ENCODE results near the gene PIK3C2G. TPM values are rescaled to one million over a fixed set of nuclear protein-coding genes. Genes with fewer than 3 reads are reported as not detected.

The PIK3C2G gene
- total RNA-seq, 1 experiment from 2014 or later, result not detected

- no peaks in the 10 kb centered on the region for H3K4me1 ChIP-seq (ENCODE audit: insufficient read depth, low read length, poor library complexity, severe bottlenecking)
- H3K4me3 ChIP-seq (ENCODE audit: low read depth, low read length, poor library complexity, severe bottlenecking), result no peak overlapping the region
- H3K9me3 ChIP-seq (ENCODE audit: low read depth, low read length, poor library complexity, severe bottlenecking), result no peaks in the 10 kb centered on the region
- ChIA-PET CTCF (no interaction called here), POLR2A (ENCODE audit: low non-redundant PET) (no interaction called here)
- TF ChIP-seq EZH2 (IDR thresholded peaks at IDR 0.05; ENCODE audit: borderline replicate concordance, low read depth, low read length, poor library complexity, severe bottlenecking), result no peak
- TF ChIP-seq, protein P1, sequence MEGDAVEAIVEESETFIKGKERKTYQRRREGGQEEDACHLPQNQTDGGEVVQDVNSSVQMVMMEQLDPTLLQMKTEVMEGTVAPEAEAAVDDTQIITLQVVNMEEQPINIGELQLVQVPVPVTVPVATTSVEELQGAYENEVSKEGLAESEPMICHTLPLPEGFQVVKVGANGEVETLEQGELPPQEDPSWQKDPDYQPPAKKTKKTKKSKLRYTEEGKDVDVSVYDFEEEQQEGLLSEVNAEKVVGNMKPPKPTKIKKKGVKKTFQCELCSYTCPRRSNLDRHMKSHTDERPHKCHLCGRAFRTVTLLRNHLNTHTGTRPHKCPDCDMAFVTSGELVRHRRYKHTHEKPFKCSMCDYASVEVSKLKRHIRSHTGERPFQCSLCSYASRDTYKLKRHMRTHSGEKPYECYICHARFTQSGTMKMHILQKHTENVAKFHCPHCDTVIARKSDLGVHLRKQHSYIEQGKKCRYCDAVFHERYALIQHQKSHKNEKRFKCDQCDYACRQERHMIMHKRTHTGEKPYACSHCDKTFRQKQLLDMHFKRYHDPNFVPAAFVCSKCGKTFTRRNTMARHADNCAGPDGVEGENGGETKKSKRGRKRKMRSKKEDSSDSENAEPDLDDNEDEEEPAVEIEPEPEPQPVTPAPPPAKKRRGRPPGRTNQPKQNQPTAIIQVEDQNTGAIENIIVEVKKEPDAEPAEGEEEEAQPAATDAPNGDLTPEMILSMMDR (conservative IDR thresholded peaks at IDR 0.05; ENCODE audit: low read depth, low read length), result no peak
- no peaks in the 10 kb centered on the region for H3K27me3 ChIP-seq (replicated peaks; ENCODE audit: insufficient read depth, low read depth, low read length, poor library complexity)
- intact Hi-C loops (cut with micrococcal nuclease; ENCODE audit: unreplicated experiment), result no loop called here
- H3K27ac ChIP-seq (ENCODE audit: low read depth, low read length, poor library complexity, severe bottlenecking), result no peak overlapping the region
- BruUV-seq (replicated peaks), result no TSS peak
- no peaks in the 10 kb centered on the region for H3K36me3 ChIP-seq (ENCODE audit: insufficient read depth, low read length, poor library complexity, severe bottlenecking)
- DNase-seq (ENCODE audit: low spot score), result no peak
Observed at GRCh38 chr12:18419311-18419710, 158.0 kb downstream of the PIK3C2G start.

DNA sequence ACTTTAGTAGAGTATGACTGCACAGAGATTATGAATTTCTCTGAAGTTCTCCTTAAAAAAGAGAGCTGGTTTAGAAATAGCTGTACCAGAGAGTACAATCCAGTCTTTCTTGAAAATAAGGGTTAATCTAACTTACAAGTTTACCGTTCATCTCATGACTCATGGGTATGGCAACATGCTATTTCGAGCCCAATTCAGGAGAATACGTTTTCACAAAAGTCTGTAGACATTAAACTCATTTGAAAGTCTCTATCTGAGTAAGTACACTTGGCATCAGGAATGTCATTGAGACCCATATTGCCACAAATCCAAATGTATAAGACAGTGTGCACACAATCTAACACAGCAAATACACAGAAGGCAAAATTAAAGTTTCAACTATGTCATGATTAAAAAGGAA is 160.5 kb downstream of the PIK3C2G start:
- Histone ChIP-seq H3K27ac (ENCODE audit: low read depth, low read length, poor library complexity, severe bottlenecking) (no peak overlapping the region), H3K4me1 (ENCODE audit: insufficient read depth, low read length, poor library complexity, severe bottlenecking) (no peaks in the 10 kb centered on the region), H3K9me3 (ENCODE audit: low read depth, low read length, poor library complexity, severe bottlenecking) (no peaks in the 10 kb centered on the region), H3K36me3 (ENCODE audit: insufficient read depth, low read length, poor library complexity, severe bottlenecking) (no peaks in the 10 kb centered on the region), H3K4me3 (ENCODE audit: low read depth, low read length, poor library complexity, severe bottlenecking) (no peak overlapping the region), H3K27me3 (replicated peaks; ENCODE audit: insufficient read depth, low read depth, low read length, poor library complexity) (no peaks in the 10 kb centered on the region)
- POLR2A ChIA-PET (ENCODE audit: low non-redundant PET), result no interaction called here
- no peak for DNase-seq (ENCODE audit: low spot score)
- CTCF ChIA-PET, result no interaction called here
- no TSS peak for BruUV-seq (replicated peaks)
- TF ChIP-seq EZH2 (IDR thresholded peaks at IDR 0.05; ENCODE audit: borderline replicate concordance, low read depth, low read length, poor library complexity, severe bottlenecking), result no peak
- TF ChIP-seq, protein P1 (conservative IDR thresholded peaks at IDR 0.05; ENCODE audit: low read depth, low read length), result no peak
- intact Hi-C loops (cut with micrococcal nuclease; ENCODE audit: unreplicated experiment), result no loop called here

- TF ChIP-seq, protein P1 (conservative IDR thresholded peaks at IDR 0.05; ENCODE audit: low read depth, low read length), result no peak
- TF ChIP-seq EZH2 (IDR thresholded peaks at IDR 0.05; ENCODE audit: borderline replicate concordance, low read depth, low read length, poor library complexity, severe bottlenecking), result no peak
- no peak for DNase-seq (ENCODE audit: low spot score)
- no peak overlapping the region for H3K4me3 ChIP-seq (ENCODE audit: low read depth, low read length, poor library complexity, severe bottlenecking)
- ChIA-PET CTCF (no interaction called here), POLR2A (ENCODE audit: low non-redundant PET) (no interaction called here)
- no peak overlapping the region for H3K27ac ChIP-seq (ENCODE audit: low read depth, low read length, poor library complexity, severe bottlenecking)
- H3K9me3 ChIP-seq (ENCODE audit: low read depth, low read length, poor library complexity, severe bottlenecking), result no peaks in the 10 kb centered on the region
- BruUV-seq (replicated peaks), result no TSS peak
- no peaks in the 10 kb centered on the region for H3K36me3 ChIP-seq (ENCODE audit: insufficient read depth, low read length, poor library complexity, severe bottlenecking)
- H3K4me1 ChIP-seq (ENCODE audit: insufficient read depth, low read length, poor library complexity, severe bottlenecking), result no peaks in the 10 kb centered on the region
- intact Hi-C loops (cut with micrococcal nuclease; ENCODE audit: unreplicated experiment), result no loop called here
- no peaks in the 10 kb centered on the region for H3K27me3 ChIP-seq (replicated peaks; ENCODE audit: insufficient read depth, low read depth, low read length, poor library complexity)
Observed at GRCh38 chr12:18422871-18423270, 161.6 kb downstream of the PIK3C2G start.

Data from A673 (cell line).